HG03342 (cell line): Measurements from ENCODE around the gene FKBP9.
"Not testable (repeated sequence)": the region's sequence is repeated elsewhere in the genome, so short reads cannot be mapped to it uniquely, and the experiment has no call there.

Experiments used
- ATAC-seq: cut with Tn5 transposase; IDR thresholded peaks from one replicate; pipeline ENCODE4 v1.9.1; 2021; ENCODE audit warnings: mild to moderate bottlenecking, moderate library complexity; ENCODE audit not compliant: unreplicated experiment

Gene FKBP9

DNA sequence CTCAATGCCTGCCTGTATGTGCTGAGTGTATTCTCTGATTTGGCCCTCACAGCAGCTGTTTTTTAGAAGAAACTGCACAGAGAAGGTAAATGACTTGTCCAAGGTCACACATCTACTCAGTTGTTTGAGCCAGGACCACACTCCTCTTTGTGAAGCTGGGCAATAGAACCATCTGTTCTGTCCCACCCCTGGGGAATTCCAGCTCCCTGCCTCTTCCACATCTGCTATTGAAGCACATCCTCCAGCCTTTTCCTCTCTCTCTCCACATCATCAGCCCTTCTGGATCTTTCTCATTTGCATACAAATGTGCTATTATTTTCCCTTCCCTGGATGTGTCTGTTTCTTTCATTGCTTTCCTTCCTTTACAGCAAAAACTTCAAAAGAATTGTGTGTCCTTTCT lies 45.9 kb downstream of the FKBP9 start:
- not testable (repeated sequence) for ATAC-seq

DNA sequence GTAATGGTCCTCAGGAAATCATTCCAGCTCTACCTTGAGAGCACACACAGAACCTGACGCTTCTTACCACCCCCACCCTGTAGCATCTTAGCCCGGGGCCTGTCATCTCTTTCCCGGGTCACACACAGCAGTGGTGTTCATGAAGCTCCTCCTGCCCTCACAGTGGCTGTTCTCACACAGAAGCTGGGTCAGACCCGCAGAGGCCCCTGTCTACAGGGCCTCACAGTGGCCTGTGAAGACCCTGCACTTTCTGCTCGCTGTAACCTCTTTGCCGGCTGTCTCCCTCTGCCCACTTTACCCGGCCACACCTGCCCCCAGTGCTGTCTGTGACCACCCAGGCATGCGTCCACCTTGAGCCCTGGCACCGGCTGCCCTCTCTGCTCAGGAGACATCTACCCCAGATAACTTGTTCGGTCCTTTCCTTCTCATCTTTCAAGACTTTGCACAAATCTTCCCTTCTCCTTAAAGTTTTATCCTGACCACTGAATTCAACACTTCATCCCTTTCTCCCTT lies 46.9 kb downstream of the FKBP9 start:
- ATAC-seq, result not testable (repeated sequence)

DNA sequence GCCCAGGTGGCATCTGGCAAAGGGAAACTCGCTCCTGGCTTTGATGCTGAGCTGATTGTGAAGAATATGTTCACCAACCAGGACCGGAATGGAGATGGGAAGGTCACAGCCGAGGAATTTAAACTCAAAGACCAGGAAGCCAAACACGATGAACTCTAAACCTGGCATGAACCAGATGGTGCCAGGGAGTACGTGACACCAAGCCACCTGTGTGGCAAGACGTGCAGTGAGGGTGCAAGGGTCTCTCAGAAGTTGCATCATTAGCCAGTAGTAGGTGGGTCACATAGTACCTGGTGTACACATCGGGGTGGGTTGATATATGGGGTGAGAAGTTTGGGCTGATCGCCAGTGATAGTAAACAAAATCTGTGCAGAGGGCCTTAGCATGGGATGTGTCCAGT lies 48.0 kb downstream of the FKBP9 start:
- not testable (repeated sequence) for ATAC-seq

DNA sequence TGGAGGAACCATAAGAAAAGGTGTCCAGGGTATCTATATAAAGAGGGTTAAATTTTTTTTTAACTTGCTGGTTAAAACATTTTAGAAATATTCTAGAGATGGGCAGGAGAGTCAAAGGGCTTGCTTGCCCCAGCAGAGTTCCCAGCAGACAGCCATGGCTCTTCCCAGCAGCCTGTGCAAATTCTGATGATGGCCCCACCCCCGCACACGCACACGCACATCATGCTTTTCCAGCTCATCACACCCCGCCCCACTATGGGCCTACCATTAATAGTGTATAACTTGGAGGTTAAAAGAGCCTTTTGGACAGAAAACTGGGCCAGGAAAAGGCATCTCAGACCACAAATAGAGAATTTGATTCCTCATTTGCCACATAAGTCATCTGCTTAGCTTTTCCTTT lies 48.5 kb downstream of the FKBP9 start:
- ATAC-seq, result not testable (repeated sequence)

DNA sequence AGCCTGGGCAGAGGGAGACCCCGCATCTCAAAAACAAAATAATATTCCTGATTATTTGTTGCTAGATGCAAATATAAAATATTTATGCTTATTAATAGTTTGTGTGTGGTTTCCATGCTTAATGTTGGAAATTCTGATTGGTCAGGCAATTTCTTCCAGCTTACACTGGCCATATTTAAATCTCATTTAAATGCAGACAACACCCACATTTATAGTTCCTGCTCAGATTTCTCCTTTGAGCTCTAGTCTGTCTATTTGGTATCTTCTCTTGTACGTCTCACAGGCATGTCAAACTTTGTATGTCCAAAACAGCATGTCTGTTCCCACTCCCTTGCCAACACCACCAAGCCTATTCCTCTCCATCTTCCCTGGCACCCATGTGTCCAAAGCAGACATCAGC lies 52.5 kb downstream of the FKBP9 start:
- no peak for ATAC-seq

DNA sequence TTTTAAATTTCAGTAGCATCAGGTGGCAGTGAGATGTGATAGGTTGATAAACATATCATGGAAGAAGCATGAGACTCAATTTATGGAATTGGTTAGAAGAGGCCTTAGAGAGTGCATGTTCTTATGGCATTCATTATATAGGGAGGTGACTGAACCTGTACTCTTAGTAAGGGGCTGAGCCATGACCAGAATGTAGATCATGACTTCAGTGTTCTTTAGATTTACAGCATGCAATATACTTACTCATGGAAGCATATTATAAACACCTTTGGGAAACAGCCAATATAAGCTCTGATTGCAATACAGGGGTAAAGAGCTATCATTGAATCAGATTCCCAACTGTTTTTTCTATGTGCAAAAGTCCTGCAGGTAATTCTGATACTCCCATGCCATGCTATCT lies 55.1 kb downstream of the FKBP9 start:
- ATAC-seq, result no peak

DNA sequence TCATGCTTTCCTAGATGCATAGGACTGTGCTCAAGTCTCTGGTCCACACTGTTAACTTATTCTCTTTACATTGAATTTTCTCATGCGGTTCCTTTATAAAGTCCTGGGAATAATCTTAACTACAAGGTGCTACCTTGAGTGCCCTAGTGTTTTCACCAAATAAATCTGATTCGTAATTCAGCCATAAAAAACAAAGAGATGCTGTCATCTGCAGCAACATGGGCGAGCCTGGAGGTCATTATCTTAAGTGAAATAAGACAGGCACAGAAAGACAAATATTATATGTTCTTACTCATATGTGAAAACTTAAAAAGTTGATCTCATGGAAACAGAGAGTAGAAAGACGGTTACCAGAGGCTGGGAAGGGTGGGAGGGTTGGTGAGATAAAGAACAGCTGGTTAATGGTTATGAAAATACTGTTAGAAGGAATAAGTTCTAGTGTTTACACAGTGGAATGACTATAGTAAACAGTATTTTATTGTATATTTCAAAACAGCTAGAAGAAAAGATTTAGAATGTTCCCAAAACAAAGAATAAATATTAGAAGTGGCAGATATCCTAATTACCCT lies 67.0 kb downstream of the FKBP9 start:
- no peak for ATAC-seq

DNA sequence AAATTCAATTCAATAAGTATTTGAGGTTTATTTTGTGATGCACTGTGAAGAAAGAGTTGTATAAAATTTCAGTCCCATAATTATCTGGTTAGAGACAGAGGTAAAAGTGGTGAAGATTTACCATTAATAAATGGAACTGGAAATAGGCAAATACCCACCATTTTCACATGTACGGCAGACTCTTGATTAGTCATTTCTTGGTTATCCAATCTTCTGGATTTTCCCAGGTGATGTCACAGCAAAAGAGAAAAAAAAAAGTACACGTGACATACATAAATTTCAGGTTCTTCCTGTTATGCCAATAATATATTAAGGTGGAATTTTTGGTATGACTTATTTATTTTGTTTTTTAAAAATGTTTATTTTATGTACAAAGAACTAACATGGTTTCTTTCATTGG lies 78.5 kb downstream of the FKBP9 start:
- no peak for ATAC-seq

DNA sequence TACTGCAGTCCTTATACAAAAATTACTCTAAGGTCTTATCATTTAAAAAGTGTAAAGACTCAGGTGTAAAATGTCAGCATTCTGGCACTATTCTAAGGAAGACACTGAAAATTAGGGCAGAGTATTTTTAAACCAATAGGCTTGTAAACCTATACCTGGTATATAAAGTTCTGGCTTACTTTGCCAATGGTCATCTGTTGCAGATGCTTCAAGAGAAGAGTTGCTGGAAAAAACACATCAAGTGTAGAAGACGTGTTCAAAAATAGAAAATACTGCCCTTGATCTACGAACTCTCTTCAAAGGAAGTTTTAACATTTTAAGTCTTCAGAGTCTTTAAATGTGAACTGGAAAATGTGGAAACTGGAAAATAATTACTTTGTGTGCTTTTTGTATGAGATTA lies 81.4 kb downstream of the FKBP9 start:
- ATAC-seq, result no peak

DNA sequence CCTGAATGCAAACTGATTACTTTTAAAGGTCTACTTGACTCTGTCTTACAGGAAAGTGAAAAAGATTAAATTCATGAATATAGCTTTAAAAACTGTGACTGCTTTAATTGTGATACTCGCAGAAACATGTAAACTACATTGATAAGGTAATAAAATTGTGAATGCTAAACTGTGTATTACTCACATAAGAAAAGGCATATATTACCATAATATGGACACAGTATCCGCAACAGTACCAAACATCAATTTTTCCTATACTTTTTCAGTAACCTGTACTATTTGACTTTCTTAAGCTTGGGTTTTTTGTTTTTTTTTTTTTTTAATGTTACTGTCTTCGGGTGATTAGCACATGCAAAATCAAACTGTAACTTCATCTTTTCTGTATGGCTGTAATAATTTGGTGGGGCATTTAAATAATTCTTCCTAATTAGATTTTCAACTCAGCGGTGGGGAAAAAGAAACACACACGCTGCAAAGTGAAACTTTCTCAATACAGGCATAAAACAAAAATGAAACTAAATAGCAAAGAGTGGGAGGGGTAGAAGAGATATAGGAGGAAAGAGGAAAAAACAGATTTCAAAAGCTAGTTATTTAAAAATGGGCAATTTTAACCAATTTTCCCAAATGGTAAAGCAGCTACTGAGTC lies 82.1 kb downstream of the FKBP9 start:
- peak; percentile 37 for ATAC-seq

DNA sequence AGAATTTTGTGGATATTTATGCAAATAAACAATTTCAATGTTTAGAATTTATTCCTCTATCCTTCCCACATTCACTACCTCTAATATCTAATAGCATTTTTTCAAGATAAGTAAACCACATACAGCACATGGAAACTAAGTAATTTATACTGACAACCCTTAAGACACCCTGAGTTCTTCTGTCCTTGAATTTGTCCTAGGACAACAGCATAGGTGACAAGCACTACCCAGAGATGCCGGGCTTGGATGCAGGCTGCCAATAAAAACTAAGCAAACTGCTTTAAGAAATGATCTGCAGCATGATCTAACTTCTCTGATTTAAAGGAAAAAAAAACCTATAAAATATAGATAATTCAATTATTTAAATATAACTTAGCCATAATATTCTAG lies 82.7 kb downstream of the FKBP9 start:
- no peak for ATAC-seq

DNA sequence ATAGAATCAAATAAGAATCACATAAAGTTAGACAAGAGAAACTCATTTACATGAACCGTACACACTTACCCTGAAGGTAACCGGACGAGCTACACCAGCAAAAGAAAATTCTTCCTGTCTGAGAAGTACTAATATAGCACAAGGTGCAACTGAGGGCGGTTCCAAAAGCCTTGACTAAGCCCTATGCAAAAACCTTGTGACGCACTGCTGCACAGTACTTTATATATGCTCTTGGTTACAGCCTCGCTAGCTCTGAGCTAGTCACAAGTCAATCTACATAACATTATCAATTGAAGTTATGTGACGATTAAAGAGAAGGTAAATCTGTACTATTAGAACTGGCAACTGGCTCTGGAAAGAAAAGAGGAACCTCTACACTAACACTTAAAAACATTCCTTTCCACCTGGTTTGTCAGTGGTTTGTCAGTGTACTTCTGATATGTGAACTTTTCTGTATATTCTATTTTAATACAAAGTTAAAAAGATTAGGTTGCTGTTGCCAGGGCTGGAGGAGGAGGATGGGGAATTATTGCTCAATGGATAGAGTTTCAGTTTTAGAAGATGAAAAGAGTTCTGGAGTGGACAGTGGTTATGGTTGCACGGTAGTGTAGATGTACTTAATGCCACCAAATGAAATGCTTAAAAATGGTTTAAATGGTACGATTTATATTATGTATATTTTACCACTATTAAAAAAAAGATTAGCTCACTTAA lies 83.7 kb downstream of the FKBP9 start:
- ATAC-seq, result peak; percentile 92

DNA sequence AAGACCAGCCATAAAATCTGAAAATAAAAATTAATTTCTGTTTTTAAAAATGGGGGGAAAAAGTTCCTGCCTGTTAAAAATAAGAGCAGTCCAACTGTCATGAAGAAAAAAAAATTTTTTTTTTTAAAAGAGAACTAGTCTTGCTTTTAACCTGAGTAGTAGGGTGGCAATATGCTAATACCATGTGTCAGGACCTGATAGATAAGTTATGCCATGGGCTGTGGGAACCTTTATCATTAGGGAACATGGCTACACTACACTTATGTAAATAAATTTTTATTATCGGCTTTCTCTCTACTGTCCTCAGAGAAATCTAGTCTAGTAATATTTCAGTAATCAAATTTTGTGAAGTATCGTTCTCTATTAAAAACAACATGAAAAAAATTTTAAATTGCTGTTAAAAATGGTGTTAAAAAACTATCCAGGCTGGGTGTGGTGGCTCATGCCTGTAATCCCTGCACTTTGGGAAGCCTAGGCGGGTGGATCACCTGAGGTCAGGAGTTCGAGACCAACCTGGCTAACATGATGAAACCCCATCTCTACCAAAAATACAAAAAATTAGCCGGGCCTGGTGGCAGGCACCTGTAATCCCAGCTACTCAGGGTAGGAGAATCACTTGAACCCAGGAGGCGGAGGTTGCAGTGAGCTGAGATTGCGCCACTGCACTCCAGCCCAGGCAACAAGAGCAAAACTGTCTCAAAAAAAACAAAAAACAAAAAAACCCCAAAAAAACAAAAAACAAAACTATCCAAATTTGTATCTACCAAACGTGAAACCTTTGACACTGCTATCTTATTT lies 84.6 kb downstream of the FKBP9 start:
- no peak for ATAC-seq

DNA sequence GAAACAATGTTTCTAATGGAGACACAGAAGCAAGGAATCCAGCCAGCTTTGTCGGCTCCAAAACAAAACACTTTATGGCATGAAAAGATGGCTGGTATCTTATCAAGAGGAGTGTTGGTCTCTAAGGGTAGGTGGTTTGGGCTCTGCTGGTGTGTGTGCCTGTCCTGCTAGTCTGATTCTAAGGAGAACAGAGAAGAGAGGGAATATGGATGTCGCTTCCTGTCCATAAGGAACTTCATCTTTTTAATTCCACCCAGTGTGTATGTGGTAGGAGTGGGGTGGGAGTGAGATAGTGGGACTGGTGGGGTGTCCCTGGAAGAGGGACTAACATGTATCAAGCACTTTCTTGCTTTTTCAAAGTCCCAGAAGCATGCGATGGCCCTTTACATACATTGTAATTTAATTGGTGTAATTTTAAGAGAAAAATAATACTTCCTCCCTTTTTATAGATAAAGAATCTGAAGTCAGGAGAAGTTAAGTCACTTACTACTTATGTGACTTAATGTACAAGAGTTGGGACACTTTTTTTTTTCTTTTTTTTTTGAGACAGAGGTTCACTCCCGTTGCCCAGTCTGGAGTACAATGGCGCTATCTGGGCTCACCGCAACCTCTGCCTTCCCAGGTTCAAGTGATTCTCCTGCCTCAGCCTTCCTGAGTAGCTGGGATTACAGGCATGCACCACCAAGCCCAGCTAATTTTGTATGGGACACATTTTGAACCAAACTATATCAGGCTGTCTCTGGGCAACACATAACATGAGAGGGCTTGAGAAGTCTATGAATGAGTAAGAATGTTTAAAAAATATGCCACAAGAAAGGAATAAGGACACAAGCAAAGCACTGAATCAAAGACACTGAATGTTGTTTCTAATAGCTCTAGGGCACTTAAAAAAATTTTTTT lies 86.5 kb downstream of the FKBP9 start:
- no peak for ATAC-seq

DNA sequence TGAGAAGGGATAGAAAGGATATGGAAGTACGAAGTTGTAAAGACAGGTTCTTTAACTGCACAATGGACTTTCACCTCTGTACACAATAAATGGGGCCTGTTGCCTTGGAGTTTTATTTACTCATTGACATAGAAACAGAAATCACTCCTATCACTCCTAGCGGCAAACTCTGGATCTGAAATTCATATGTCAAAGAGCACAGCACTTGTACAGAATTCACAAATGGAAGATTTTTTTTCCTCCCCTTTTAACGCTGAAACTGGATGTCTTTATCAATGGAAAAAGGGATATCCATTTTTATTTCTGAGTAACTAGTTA lies 87.1 kb downstream of the FKBP9 start:
- ATAC-seq, result no peak

DNA sequence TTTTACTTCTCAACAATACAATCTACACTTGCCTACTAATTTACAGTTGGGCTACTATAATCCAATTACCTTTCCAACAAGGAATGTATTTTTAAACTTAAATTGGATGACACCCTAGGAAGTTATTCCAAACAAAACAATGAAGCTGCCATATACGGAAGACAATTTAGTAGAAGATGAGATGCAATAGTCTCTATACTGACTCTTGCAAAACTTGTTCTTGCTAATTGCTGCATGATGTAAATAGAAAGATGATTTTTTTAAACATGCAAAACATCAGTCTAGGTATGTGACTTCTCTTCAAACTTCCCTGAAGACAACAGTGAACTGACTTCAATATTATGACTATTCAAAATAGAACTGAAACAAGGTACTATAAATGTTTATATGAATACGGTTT lies 87.7 kb downstream of the FKBP9 start:
- no peak for ATAC-seq

DNA sequence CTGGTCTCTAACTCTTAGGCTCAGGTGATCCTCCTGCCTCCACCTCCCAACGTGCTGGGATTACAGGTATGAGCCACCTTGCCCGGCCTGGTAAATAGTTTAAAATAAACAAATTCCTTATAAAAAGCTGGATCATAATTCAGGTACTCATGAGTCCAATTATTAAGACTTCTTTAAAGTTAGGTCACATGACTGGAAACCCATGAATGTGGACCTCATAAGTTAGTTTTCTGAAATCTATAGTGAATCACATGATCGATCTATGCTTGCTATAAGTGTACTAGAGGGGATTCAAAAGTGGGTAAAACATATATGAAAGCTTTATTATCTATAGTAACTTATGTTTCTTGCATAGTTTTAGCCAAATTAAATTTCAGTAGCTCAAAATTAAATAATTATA lies 91.0 kb downstream of the FKBP9 start:
- ATAC-seq, result no peak

DNA sequence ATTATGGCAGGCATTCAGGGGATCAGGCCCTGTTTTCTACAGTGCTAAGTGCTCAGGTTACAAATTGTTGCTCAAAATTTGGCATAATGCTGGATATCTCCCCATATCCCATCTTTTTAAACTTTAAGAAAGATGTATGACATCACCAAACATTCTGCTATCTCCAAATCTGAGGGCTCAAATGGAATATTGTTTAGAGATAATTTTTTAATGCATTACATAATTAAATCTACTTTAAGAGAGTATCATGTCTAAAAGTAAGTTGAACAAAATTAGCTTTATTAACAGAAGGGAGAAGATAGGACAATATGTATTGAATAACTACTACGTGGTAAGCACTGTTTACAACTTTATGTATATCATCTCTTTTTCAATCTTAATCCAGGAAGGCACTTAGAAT lies 91.5 kb downstream of the FKBP9 start:
- ATAC-seq, result no peak

DNA sequence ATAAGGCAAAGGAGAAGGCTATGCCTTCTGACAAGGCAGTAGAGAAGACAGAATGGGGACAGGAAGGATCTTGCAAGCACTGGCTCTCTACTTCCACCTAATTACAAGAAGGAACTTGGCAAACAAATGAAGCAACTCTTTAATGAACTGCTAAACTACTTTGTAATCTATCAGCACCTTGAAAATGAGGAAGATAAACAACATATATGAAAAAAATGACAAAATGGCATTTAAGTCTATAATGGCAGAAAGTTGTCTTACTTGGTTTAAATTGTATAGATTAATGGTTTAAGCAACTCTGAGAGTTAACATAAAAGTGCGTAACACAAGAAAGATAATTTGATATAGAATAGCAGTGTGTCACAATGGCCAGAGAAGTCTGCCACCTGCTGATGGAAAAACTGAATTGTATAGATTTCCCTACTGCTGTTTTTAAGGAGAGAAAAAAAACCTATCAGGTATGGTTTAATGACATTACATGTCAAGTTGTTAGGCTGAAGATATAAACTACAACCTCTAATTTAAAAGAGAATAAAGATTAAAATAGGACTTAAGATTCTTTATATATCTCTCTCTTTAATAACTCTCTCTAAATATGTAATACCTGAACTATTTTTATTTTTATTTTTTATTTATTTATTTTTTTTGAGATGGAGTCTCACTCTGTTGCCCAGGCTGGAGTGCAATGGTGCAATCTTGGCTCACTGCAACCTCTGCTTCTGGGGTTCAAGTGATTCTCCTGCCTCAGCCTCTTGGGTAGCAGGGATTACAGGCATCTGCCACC lies 93.5 kb downstream of the FKBP9 start:
- ATAC-seq, result no peak

DNA sequence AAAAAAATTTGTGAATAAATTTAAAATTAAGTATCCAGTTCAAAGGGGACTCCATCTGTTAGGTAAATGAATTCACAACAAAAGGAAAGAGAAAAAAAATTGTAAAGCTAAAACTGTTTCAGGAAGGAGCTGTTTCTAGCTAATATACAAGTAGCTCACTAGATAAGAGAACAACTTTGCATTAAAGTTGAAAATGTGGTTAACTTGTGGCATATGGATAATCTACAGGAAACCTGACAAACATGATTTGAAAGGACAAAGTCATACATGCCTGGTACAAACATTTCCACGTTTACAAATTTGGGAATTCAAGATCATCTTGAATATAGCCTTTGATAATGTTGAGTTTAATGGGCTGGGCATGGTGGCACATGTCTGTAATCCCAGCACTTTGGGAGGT lies 96.5 kb downstream of the FKBP9 start:
- no peak for ATAC-seq
